ENCODE data around the gene LOX. TPM values are rescaled to one million over a fixed set of nuclear protein-coding genes. Genes with fewer than 3 reads are reported as not detected.

The LOX gene
- total RNA-seq, 1 donor from 2014 or later, result not detected

DNA sequence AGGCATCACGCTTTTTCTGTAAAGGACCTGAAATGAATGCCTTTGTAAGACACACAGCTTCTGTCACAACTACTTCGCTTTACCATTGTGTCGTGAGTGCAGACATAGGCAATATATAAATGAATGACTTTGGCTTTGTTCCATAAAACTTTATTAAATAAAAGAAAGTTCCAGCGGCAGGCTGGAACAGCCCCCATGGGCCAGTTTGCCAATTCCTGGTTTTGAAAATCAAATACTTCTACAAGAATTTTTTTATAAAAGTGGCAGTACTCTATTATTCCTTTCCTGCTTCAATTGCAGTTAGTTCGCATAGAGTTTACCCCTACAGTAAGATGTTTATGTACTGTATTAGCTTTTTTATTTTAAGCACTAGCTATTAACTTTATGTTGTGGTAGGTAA, 62.6 kb downstream of the LOX start:
- Mint-ChIP-seq H3K9me3 (no peaks in the 10 kb centered on the region), H3K4me1 (ENCODE audit: low read depth) (peaks cover 8% of the 10 kb centered on the region), H3K4me3 (no peak overlapping the region), H3K27me3 (ENCODE audit: insufficient read depth) (no peaks in the 10 kb centered on the region), H3K36me3 (ENCODE audit: low read depth) (peaks cover 10% of the 10 kb centered on the region), H3K27ac (no peak overlapping the region)
- intact Hi-C loops (cut with micrococcal nuclease), result no loop called here
- no peak for DNase-seq (ENCODE audit: low spot score)

DNA sequence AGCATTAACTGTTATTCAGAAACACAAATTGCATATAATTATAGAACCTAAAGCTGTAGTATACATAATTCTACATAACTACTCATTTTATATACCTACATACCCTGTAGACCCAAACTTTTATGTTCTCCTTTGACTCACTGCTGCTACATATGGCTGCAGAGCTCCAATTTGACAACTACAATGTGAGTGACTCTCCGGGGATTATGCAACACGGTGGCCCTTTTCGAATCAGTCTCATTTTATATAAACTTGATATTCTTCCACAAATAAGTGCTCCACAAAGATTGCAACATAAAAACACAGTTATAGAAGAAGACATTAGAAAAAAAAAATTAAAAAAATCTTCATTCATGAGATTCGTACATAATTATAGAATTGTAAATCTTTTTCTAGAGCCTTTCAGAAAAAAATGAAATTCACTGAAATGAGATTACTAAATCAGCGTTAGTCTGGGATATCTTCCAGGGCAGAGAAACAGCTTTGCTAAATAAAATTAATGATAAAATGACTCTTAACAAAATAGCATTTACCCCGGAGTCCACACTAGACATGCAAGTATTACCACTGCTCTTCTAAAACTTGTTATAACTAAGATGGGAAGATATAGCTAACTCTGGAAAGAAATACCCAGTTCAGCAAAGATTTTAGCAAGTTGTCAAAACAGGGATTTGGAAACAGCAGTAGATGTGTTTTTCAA, 63.7 kb downstream of the LOX start:
- intact Hi-C loops (cut with micrococcal nuclease), result no loop called here
- Mint-ChIP-seq H3K4me3 (no peak overlapping the region), H3K4me1 (ENCODE audit: low read depth) (peaks cover 9% of the 10 kb centered on the region), H3K27me3 (ENCODE audit: insufficient read depth) (no peaks in the 10 kb centered on the region), H3K9me3 (no peaks in the 10 kb centered on the region), H3K36me3 (ENCODE audit: low read depth) (peaks cover 3% of the 10 kb centered on the region), H3K27ac (no peak overlapping the region)
- DNase-seq (ENCODE audit: low spot score), result no peak

Other genes starting within 250 kb of the LOX start
- not detected in 2 replicates for gene FTMT, start 226.4 kb downstream of the LOX start, total RNA-seq
- 17.7 and 18.9 TPM in 2 replicates for gene SRFBP1, start 116.3 kb downstream of the LOX start, total RNA-seq
- gene ZNF474, start 51.3 kb upstream of the LOX start, total RNA-seq, result not detected in 2 replicates
- not detected in 2 replicates for gene SNCAIP, start 234.0 kb upstream of the LOX start, total RNA-seq

Measured in activated T-helper 1 cell treated with anti-CD3 and anti-CD28 coated beads, Interleukin-12 subunit alpha, Interleukin-12 subunit beta, Interleukin-2, Interleukin-4 antibody, amounts not matched to agents 30 ng/mL and 10 ng/mL and 1 ng/mL, durations not matched to agents 14 hours and 24 hours and 36 hours (primary cell).